ENCODE measurements around the gene GSE1.

GSE1 gene

DNA sequence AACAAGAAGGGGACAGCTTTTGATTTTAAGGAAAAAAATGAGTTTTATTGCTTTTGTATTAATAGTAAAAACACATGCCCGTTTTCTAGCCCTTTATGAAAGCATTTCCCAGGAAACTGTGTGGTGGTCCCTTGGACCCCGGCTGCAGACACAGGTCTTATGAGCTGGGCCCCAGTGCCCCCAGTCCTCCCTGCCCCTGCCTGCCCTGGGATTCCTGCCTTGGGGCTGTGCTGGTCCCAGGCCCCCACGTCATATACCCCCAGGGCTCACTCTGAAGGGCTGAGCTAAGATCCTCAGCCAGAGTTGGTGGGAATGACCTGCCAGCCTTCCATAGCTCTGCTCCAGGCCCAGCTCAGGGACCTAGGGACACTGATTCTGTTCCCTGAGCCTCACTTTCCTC lies 44.9 kb downstream of the GSE1 start:
- no peak for DNase-seq

DNA sequence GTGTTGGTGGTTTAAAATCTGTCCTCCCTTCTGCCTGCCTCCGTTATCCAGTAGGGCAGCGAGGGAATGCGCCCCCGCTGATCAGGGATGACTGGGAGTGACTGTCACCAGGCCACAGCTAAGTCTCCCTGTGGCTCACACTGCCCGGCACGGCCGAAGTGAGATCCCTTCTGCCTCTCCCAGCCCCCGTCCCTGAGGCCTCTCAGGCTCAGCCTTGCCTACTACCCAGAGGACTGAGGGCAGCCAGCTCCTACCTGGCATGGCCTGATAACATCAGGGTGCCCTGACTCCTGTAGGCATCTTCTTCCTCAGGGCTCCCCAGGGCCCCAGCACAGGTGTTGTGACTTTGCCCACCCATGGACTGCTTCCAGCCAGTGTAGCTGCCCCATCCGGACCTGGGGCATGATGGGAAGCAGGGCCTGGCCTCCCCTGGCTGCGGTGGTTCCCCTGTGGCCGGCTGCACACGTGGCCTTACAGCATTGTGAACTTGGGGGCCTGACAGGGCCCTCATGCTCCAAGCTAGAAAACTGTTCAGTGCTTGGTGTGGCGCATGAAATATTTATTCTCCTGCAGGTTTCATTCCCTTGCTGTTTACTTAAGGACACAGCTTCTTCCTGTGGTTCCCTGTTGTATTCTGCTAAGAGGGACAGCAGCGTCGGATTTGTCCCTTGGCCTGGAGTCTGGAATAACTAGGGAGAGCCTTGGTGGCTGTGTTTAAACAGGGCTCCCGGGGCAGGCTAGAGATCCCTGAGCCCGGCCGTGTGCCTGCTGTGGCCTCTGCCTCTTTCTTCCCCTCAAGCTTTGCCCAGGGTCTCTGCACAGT lies 45.6 kb downstream of the GSE1 start:
- DNase-seq: no peak

DNA sequence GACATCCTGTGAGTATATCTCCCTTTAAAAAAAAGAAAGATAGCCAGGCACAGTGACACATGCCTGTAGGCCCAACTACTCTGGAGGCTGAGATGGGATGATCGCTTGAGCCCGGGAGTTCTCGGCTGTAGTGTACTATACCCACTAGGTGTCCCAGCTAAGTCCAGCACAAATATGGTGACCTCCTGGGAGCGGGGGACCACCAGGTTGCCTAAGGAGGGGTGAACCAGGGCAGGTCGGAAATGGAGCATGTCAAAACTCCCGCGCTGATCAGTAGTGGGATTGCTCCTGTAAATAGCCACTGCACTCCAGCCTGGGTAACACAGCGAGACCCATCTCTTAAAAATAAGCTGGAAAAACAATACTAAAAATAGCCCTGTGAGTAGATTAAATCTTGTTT lies 46.2 kb downstream of the GSE1 start:
- DNase-seq: no peak

DNA sequence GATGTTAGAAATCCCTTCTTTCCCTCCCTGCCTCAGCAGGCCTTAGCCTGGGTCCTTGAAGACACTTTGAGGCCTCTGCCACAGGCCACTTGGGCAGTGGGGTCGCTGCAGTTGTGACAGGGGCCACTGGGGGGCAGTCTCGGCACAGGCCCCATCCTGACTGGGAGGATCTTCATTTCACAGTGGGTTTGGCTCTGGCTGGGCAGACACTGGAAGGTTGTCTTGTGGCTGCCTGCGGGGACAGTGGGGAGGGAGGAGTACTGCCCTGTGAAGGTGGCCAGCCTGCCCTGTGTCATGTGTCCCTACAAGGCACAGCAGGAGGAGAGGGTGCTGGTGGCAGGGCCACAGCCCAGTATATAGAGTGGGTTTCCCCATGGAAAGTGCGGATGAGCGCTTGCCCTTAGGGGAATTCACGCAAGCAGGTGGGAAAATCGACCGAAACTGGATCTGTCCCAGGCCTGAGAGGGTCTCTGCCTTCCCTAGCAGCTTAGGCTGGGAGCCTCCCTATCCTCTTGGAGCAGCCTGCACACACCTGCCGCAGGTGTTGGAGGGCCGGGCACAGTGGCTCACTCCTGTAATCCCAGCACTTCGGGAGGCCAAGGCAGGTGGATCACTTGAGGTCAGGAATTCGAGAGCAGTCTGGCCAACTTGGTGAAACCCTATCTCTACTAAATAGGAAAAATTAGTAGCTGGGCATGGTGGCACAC lies 46.8 kb downstream of the GSE1 start:
- peak in 46 of 58 donors; percentile 14 to 73 (median 47) for DNase-seq

DNA sequence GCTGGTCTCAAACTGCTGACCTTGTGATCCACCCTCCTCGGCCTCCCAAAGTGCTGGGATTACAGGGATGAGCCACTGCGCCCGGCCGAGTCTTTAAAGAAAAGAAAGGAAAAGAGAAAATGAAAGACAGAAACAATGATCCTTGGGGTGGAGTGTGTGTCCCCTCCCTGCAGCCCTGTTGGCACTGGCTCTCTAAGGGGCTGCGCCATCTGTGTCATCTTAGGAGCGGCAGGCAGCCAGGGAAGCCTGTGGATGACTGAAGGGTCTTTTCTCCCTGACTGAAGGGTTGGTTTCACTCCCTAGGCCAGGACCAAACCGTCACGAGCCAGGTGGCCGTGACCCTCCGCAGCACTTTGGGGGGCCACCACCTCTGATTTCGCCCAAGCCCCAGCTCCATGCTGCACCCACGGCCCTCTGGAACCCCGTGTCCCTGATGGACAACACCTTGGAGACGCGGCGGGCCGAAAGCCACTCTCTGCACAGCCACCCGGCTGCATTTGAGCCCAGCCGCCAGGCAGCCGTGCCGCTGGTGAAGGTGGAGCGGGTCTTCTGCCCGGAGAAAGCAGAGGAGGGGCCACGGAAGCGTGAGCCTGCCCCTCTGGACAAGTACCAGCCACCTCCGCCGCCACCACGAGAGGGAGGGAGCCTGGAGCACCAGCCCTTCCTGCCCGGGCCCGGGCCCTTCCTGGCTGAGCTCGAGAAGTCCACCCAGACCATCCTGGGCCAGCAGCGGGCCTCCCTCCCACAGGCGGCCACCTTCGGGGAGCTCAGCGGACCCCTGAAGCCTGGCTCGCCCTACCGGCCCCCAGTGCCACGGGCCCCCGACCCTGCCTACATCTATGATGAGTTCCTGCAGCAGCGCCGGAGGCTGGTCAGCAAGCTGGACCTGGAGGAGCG lies 48.0 kb downstream of the GSE1 start:
- no peak for DNase-seq

DNA sequence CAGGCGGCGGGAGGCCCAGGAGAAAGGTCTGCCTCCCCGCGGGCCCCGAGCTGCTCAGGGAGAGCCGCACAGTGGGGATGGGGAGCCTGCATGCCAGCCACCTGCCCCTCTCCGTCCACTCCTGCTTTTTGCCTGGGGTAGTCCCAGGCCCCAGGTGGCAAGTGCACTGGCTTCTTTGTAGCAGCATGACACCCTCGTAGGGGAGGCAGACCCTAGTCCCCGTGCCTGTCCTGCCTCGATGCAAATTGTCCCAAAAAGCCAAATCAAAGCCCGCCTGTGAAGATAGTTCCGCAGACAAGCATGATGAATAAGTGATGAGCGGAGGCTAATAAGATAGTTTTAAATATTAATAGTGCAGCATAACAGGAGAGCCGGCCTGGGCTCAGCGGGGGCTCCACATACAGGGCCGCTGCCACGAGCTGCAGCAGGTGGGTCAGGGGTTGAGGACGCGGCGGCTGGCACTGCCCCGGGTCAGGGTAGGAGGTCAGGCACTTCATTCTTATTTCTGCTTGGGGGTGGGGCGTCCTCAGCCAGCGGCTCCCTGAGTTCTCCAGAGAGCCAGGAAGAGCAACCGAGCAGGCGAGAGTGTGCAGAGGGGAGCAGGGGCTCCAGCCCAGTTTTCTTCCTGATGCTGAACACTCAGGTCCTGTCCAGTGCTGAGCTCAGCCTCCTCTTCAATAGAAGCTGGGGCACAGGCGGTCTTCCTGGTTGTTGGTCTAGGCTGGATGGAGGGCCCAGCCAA lies 48.8 kb downstream of the GSE1 start:
- DNase-seq: no peak

DNA sequence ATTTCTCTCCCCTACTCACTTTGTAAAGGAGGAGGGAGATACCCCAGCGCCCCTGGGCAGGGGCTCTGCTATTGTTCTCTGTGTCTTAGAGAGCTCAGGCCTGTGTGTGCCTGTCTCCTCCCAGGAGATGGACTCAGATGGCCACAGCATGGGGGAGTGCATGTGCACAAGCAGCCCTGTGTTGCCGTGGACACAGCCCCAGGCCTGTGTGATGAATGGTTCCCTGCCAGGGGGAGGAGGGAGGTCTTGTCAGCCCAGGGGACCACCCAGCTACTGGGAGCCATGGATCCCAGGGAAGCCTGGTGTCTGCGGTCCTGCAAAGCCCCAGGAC lies 49.3 kb downstream of the GSE1 start:
- DNase-seq: no peak

DNA sequence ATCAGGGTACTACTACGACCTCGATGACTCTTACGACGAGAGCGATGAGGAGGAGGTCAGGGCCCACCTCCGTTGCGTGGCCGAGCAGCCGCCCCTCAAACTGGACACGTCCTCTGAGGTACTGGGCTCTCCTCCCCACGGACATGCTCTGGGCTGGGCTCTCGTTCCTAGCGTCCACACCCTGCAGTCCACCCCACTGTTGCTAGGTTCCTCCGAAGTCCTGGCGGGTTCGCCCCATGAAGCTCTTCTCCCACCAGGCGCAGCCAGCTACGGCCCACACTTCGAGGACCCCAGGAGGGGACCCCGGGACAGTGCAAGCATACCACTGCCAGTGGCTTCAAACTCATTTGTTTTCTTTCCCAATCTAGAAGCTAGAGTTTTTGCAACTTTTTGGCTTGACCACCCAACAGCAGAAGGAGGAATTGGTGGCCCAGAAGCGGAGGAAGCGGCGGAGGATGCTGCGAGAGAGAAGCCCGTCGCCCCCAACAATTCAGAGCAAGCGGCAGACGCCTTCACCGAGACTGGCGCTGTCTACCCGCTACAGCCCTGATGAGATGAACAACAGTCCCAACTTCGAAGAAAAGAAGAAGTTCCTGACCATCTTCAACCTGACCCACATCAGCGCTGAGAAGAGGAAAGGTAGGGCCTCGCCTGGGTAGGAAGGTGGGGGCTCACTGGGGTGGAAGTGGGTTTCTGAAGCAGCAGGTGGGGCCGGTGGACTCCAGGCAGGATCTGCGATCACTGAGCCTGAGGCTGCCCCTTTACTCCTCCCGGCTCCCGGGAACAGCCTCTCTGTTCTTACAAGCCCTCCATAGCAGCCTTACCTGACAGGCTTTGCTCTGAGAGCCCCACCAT lies 50.1 kb downstream of the GSE1 start:
- no peak for DNase-seq

DNA sequence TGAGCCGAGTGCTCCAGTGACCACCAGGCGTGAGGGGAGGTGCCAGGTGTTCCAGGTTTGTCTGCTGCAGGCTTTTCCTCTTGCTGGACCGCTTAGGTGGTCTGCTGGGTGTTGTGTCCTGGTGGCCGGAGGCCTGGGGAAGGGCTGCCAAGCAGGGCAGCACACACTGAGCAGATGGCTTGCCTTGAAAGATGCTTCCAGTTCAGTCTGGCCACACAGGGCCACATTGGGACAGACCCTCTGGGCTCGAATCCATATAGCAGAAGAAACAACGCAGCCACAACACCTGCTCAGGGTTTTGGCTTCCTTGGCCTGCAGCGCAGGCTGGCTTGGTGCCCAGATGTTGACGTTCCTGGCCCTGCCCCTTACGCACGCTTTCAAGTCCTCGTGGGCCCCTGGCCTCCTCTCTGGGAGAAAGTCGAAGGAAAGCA lies 50.8 kb downstream of the GSE1 start:
- DNase-seq: no peak

DNA sequence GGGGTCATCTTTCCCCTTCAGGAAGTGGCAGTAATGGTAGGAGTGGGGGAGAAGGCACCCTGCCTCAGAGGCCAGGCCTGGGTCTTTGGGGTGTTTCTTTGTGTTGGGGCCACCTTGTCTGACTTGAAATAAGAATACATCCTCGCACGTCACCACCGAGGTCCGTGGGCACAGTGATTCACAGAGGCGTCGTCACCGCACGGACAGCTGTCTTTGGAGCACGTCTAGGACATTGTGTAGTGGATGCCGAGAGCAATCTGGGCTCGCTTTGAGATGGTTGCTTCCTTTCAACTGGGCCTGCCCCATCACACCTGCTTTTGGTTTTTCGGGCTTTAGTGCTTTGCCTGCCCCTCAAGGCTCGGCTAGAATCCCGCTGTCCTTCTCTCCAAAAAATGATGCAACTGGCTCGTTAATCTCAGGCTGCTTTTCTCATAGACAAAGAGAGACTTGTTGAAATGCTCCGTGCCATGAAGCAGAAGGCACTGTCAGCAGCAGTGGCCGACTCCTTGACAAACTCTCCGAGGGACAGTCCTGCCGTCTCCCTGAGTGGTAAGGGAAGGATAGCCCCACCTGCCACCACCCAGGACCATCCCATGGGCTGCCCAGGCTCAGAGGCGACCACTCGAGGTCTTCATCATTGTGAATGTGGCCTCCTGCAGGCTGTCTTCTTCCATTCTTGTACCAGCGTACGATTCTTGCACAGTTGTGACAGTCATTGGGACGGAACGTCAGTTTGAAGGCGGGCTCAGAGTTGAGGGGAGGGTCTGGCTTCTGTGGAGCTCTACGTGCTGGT lies 51.7 kb downstream of the GSE1 start:
- no peak for DNase-seq

DNA sequence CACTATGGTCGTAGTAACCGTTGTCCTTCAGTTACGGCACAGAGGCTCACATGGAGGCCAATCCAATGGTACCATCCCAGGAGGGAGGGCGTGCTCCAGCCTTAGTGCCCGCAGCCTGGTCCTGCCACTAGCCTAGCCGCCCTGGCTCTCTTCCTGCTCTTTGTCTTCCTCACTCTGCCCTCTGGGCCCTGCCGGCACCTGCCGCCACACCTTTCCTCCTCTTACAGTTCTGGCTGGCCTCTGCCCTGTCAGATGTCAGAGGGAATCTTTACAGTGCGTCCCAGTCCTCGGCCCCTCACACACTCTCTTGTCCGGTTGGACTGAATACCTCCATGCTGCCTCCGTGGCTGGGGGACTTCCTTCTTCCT lies 52.2 kb downstream of the GSE1 start:
- no peak for DNase-seq

DNA sequence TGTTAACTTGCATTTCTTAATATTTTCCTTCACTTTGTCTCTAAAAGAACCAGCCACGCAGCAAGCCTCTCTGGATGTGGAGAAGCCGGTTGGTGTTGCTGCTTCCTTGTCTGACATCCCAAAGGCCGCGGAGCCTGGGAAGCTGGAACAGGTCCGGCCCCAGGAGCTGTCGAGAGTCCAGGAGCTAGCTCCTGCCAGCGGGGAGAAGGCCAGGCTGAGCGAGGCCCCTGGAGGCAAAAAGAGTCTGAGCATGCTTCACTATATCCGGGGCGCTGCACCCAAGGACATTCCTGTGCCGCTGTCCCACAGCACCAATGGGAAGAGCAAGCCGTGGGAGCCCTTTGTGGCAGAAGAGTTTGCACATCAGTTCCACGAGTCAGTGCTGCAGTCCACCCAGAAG lies 52.8 kb downstream of the GSE1 start:
- peak in 7 of 58 donors; percentile 13 to 37 (median 21) for DNase-seq

DNA sequence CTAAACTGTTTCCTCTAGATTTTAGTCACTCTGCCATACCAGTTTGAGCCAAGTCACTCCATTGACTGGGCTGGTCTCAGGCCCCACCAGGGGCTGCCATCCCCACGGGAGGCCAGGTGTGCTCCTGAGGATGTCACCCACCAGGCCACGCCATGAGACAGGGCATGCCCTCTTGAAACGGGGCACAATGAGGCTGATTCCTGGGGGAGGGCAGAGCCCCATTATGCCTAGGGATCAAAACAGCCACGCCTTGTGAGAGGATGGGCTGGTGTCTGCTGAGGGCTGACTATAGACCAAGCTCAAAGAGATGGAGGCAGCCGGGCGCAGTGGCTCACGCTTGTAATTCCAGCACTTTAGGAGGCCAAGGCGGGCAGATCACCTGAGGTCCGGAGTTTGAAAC lies 54.1 kb downstream of the GSE1 start:
- DNase-seq: no peak

DNA sequence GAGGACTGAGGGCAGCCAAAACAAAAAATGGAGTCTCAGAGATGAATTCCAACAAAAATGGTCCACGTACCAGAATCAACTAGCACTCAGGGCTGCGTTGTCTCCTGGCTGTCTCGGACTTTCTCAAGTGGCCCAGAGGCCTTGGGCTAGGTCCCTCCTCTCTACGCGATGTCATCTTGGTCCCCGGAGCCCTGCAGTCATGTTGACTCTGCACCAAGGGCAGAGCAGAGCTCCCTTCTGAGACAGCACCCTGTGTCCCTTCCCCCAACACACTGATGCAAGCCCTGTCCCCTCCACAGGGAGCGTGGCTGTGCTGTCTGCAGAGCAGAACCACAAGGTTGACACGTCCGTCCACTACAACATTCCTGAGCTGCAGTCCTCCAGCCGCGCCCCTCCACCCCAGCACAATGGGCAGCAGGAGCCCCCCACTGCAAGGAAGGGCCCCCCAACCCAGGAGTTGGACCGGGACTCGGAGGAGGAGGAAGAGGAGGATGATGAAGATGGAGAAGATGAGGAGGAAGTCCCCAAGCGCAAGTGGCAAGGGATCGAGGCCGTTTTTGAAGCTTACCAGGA lies 54.8 kb downstream of the GSE1 start:
- no peak for DNase-seq

DNA sequence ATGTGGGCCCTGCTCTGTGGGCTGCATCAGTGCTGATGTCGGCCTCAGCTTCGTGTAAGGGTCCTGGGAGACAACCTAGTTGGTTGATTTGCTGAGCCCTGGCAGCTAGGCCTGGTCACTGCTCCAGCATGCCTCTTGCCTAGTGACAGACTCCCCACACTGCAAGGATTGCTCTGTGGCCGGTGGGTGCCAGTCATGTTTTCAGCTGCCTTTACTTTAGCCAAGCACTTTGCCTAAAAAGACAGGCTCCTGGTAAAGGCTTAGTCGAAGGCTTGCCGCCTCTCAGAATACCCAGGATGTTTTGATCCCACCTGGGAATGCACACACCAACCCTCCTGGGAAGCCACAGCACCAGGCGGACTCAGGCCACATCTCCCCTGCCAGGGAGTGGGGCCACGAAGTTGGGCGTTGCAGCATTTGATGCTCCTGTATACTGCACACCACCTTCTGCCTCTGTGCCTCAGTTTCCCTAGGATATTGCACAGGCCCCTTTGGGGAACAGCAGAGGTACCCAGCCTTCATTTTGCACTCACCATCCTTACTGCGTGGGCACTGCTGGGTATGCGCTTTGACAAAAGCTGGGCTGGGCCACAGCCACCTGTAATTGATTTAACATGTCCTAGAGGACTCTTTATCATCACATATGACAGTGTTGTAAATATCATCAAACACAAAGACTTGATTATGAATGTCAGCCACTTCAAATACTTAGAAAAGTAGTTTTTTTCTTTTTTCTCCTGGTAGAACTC lies 55.7 kb downstream of the GSE1 start:
- DNase-seq: no peak

DNA sequence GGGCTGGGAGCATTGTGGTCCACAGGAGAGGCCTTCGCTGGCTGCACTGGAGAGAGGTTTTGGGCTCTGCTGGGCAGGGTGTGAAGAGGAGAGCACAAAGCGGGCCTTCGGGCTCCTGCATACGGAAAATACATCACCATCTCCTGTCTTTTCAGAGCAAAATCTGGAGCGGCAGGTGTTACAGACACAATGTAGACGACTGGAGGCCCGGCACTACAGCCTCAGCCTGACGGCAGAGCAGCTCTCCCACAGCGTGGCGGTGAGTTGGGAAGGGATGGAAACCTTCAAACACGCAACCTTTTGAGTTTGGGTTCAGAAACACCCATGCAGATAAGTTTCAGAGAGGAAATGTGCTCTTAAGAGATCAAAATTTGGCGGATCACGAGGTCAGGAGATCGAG lies 57.7 kb downstream of the GSE1 start:
- DNase-seq: no peak

DNA sequence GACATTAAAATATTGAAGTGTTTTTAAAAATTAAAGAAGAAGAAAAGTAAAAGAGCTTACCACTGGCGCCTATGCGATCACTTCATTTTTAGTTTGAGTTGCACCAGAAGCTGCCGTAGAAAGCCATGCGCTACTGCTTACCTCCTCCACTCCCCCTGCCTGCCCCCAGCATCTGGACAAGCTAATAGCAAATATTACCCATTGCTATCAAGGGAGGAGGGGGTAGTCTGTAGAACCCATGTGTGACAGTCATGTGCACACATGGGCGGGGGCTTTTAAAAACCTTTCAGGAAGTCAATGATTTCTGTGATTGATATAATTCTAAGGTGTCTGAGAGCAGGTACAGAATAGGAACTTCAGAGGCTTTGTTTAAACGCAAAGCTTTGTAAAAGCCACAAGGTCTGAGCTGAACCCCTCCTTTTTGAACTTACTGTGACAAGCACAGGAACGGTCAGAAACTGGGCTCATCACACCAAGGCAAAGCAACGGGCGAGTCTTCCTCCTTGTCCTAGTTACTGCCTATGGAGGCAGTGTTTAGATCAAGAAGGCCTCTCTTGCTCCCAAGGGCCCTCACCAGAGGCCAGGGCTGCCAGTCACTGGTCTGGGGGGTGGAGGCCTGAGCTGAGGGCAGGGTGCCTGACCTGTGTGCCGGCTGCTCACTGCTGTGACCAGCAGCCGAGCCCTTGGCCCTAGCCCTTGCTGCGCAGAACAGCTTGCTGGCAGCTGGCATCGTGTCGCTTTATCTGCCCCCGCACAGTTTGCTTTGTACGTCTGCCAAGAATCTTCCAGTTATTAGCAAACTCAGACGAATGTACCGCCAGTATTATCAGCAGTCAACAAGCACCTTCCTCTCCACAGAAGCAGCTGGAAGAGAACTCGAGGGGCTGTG lies 60.7 kb downstream of the GSE1 start:
- DNase-seq: peak in 1 of 58 donors; percentile 20
